Stimulated activated CD8-positive, alpha-beta memory T cell treated with anti-CD3 and anti-CD28 coated beads, Interleukin-4, amount 100 ng/mL, for 4 hours (primary cell): ENCODE measurements around the gene NEXN.
"Not testable (repeated sequence)": the region's sequence is repeated elsewhere in the genome, so short reads cannot be mapped to it uniquely, and the experiment has no call there.

Experiments
- DNase-seq, 2 donors: peaks; one replicate each; pipeline ENCODE4 v3.0.0-alpha.2; 2020; ENCODE audit warnings: low read depth in 2 of 2, low spot score in 1 of 2

The NEXN gene

GRCh38 chr1:77958850-77959249 lies 70.4 kb downstream of the NEXN start:
- DNase-seq, result no peak

- DNase-seq, result no peak
Observed at GRCh38 chr1:77961392-77961791, 73.0 kb downstream of the NEXN start.

GRCh38 chr1:77966291-77966690 lies 77.9 kb downstream of the NEXN start:
- DNase-seq, result no peak

GRCh38 chr1:77970192-77970591 lies 81.8 kb downstream of the NEXN start:
- DNase-seq, result no peak

- no peak for DNase-seq
Observed at GRCh38 chr1:77972080-77972479, 83.7 kb downstream of the NEXN start.

- DNase-seq, result no peak
Observed at GRCh38 chr1:77975386-77975785, 87.0 kb downstream of the NEXN start.

- no peak for DNase-seq
Observed at GRCh38 chr1:77975907-77976306, 87.5 kb downstream of the NEXN start.

GRCh38 chr1:77976433-77977076 lies 88.1 kb downstream of the NEXN start:
- no peak for DNase-seq

GRCh38 chr1:77977989-77978292 lies 89.5 kb downstream of the NEXN start:
- DNase-seq, result no peak

GRCh38 chr1:77978293-77978968 lies 90.0 kb downstream of the NEXN start:
- peak; percentile 52 to 56 for DNase-seq

GRCh38 chr1:77978969-77979876 lies 90.8 kb downstream of the NEXN start, which contains the start of gene FUBP1:
Gene FUBP1 (minus strand): TSS chr1:77979072. CDS start chr1:77979004, 68 bp downstream.
- DNase-seq, result peak; percentile 90 to 93

- DNase-seq, result not testable (repeated sequence)
Observed at GRCh38 chr1:77983352-77983996, 95.0 kb downstream of the NEXN start.

- no peak for DNase-seq
Observed at GRCh38 chr1:77983997-77984355, 95.6 kb downstream of the NEXN start.

- DNase-seq, result no peak
Observed at GRCh38 chr1:77984629-77985028, 96.2 kb downstream of the NEXN start.

GRCh38 chr1:77986810-77987209 lies 98.4 kb downstream of the NEXN start:
- no peak for DNase-seq

- no peak for DNase-seq
Observed at GRCh38 chr1:77987919-77988318, 99.5 kb downstream of the NEXN start.

GRCh38 chr1:77989744-77990143 lies 101.3 kb downstream of the NEXN start:
- no peak for DNase-seq

- no peak for DNase-seq
Observed at GRCh38 chr1:77990629-77991204, 102.3 kb downstream of the NEXN start.

GRCh38 chr1:77991638-77992037 lies 103.2 kb downstream of the NEXN start:
- no peak for DNase-seq
